ENCODE measurements around the gene CTNNA3. TPM values are rescaled to one million over a fixed set of nuclear protein-coding genes. Genes with fewer than 3 reads are reported as not detected.

CTNNA3 gene
- polyA plus RNA-seq, 1 donor from 2014 or later, result 0.14 TPM

DNA sequence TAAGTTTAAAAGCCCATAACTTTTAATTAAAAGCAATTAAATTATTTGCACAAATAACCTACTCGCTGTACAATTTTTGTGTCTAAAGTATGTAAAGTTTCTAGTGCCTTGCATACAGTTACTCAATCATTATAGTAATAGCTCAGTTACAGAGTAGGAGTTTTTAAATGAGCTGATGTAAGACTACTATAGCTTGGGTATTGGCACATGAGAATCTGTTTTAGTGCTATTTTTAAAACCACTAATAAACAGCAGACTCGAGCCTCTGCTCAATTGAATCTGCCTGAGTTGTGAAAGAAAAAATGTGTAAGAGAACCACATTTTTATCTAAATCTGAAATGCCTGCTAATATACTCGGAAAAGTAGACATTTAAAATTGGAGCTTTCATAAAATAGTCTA is 31.1 kb downstream of the CTNNA3 start:
- Histone ChIP-seq H3K9me3 (ENCODE audit: low read length) (no peaks in the 10 kb centered on the region), H2AFZ (ENCODE audit: low read depth, low read length) (no peak overlapping the region), H3K9ac (ENCODE audit: low read length) (no peak overlapping the region), H3K4me3 (ENCODE audit: low read length) (no peak overlapping the region), H3K4me2 (ENCODE audit: low read length) (no peak overlapping the region), H4K20me1 (ENCODE audit: insufficient read depth) (no peaks in the 10 kb centered on the region), H3K27ac (ENCODE audit: low read length) (no peak overlapping the region), H3K27me3 (ENCODE audit: insufficient read depth, low read depth, low read length) (no peaks in the 10 kb centered on the region), H3K36me3 (ENCODE audit: insufficient read depth, low read length) (no peaks in the 10 kb centered on the region), H3K9me2 (ENCODE audit: insufficient read depth, low read length) (no peaks in the 10 kb centered on the region), H3F3A (ENCODE audit: insufficient read depth, low read length, poor library complexity, severe bottlenecking) (no peaks in the 10 kb centered on the region), H3K79me2 (replicated peaks; ENCODE audit: insufficient read depth, low read length) (no peaks in the 10 kb centered on the region)
- no peak for TF ChIP-seq TAF1 (IDR thresholded peaks at IDR 0.05; ENCODE audit: low read depth)
- no peak for TF ChIP-seq CTCF (IDR thresholded peaks at IDR 0.05; ENCODE audit: poor library complexity, severe bottlenecking)
- no peak for TF ChIP-seq POLR2AphosphoS5 (IDR thresholded peaks at IDR 0.05)
- no peak for TF ChIP-seq EZH2 (IDR thresholded peaks at IDR 0.05; ENCODE audit: borderline replicate concordance, insufficient read depth, low read length, poor library complexity, severe bottlenecking)
- TF ChIP-seq SMC3 (conservative IDR thresholded peaks at IDR 0.05; ENCODE audit: poor library complexity), result no peak
- TF ChIP-seq RAD21 (conservative IDR thresholded peaks at IDR 0.05), result no peak
- no peak for TF ChIP-seq MXI1 (conservative IDR thresholded peaks at IDR 0.05; ENCODE audit: poor library complexity, severe bottlenecking)
- no peak for TF ChIP-seq REST (IDR thresholded peaks at IDR 0.05; ENCODE audit: borderline replicate concordance)
- TF ChIP-seq EP300 (conservative IDR thresholded peaks at IDR 0.05; ENCODE audit: poor library complexity, severe bottlenecking), result no peak

DNA sequence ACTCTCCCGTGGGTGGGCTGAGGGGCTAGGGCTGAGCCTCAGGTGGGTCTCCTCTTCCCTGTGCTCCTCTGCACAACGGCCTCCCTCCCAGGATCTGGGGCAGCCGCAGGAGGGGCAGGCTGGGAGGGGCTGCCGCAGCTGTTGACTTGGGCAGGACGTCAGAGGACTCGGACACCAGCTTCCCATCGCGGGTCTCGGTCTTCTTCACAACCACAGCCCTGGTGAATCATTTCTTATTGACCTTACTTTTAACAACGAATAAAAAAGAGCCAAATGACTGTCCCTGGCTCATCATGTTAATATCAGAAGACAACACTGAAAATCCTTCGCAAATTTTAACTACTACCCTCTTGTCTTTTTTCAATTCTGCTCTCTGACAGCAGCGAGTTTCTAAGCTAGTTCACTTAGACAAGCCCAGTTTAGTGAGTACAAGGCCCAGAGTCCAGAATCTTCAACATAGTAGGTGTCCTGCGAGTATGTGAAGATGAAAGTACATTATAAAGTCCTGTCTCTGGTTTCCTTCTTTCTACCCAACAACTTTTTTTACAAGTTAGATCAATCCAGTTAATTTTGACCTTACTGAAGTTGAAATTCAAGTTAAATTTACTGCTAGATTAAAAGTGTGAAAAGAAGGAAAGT is 32.4 kb downstream of the CTNNA3 start:
- no peaks in the 10 kb centered on the region for H3K9me3 ChIP-seq (ENCODE audit: low read length)
- no peaks in the 10 kb centered on the region for H3K9me2 ChIP-seq (ENCODE audit: insufficient read depth, low read length)
- no peaks in the 10 kb centered on the region for H3K27me3 ChIP-seq (ENCODE audit: insufficient read depth, low read depth, low read length)
- no peak overlapping the region for H3K4me2 ChIP-seq (ENCODE audit: low read length)
- H3K9ac ChIP-seq (ENCODE audit: low read length), result no peak overlapping the region
- no peak overlapping the region for H3K4me3 ChIP-seq (ENCODE audit: low read length)
- no peaks in the 10 kb centered on the region for H3K36me3 ChIP-seq (ENCODE audit: insufficient read depth, low read length)
- no peaks in the 10 kb centered on the region for H3F3A ChIP-seq (ENCODE audit: insufficient read depth, low read length, poor library complexity, severe bottlenecking)
- H4K20me1 ChIP-seq (ENCODE audit: insufficient read depth), result no peaks in the 10 kb centered on the region
- H3K79me2 ChIP-seq (replicated peaks; ENCODE audit: insufficient read depth, low read length), result no peaks in the 10 kb centered on the region
- H3K27ac ChIP-seq (ENCODE audit: low read length), result no peak overlapping the region
- TF ChIP-seq MXI1 (conservative IDR thresholded peaks at IDR 0.05; ENCODE audit: poor library complexity, severe bottlenecking) (no peak), EP300 (conservative IDR thresholded peaks at IDR 0.05; ENCODE audit: poor library complexity, severe bottlenecking) (no peak), RAD21 (conservative IDR thresholded peaks at IDR 0.05) (no peak), POLR2AphosphoS5 (IDR thresholded peaks at IDR 0.05) (no peak), REST (IDR thresholded peaks at IDR 0.05; ENCODE audit: borderline replicate concordance) (no peak), SMC3 (conservative IDR thresholded peaks at IDR 0.05; ENCODE audit: poor library complexity) (no peak), EZH2 (IDR thresholded peaks at IDR 0.05; ENCODE audit: borderline replicate concordance, insufficient read depth, low read length, poor library complexity, severe bottlenecking) (no peak), CTCF (IDR thresholded peaks at IDR 0.05; ENCODE audit: poor library complexity, severe bottlenecking) (no peak)
- no peak overlapping the region for H2AFZ ChIP-seq (ENCODE audit: low read depth, low read length)
